ENCODE measurements around the gene TBC1D3B. TPM values are rescaled to one million over a fixed set of nuclear protein-coding genes. Genes with fewer than 3 reads are reported as not detected.
"Not testable (repeated sequence)": the region's sequence is repeated elsewhere in the genome, so short reads cannot be mapped to it uniquely, and the experiment has no call there.

TBC1D3B gene
- 4.7 TPM for polyA plus RNA-seq (2013, experiment 1 of 2; ENCODE audit: insufficient read length)
- polyA plus RNA-seq (2013, experiment 2 of 2; ENCODE audit: insufficient read length) = 4.0 TPM

- DNase-seq = not testable (repeated sequence)
Observed at GRCh38 chr17:36176536-36176935, at the start of gene TBC1D3B. TBC1D3B (minus strand) TSS chr17:36176636; CDS start chr17:36175050, 1,586 bp downstream.

GRCh38 chr17:36222967-36223366 lies 46.5 kb upstream of the TBC1D3B start:
- not testable (repeated sequence) for DNase-seq

GRCh38 chr17:36221581-36222100 lies 45.2 kb upstream of the TBC1D3B start:
- DNase-seq = not testable (repeated sequence)

- not testable (repeated sequence) for DNase-seq
Observed at GRCh38 chr17:36220737-36221580, 44.5 kb upstream of the TBC1D3B start.

GRCh38 chr17:36219556-36219955 lies 43.1 kb upstream of the TBC1D3B start:
- not testable (repeated sequence) for DNase-seq

GRCh38 chr17:36215406-36216308 lies 39.2 kb upstream of the TBC1D3B start:
- not testable (repeated sequence) for DNase-seq

- DNase-seq = no peak
Observed at GRCh38 chr17:36214918-36215317, 38.5 kb upstream of the TBC1D3B start.

- no peak for DNase-seq
Observed at GRCh38 chr17:36213695-36214094, 37.3 kb upstream of the TBC1D3B start.

- no peak for DNase-seq
Observed at GRCh38 chr17:36212966-36213365, 36.5 kb upstream of the TBC1D3B start.

- DNase-seq = no peak
Observed at GRCh38 chr17:36212272-36212605, 35.8 kb upstream of the TBC1D3B start.

GRCh38 chr17:36211484-36212271 lies 35.2 kb upstream of the TBC1D3B start:
- DNase-seq = not testable (repeated sequence)

- DNase-seq = not testable (repeated sequence)
Observed at GRCh38 chr17:36210439-36211211, 34.2 kb upstream of the TBC1D3B start, which contains the start of gene CCL4L2. CCL4L2 (plus strand) TSS chr17:36211063.

- DNase-seq = no peak
Observed at GRCh38 chr17:36209575-36209974, 33.1 kb upstream of the TBC1D3B start.

- not testable (repeated sequence) for DNase-seq
Observed at GRCh38 chr17:36207383-36207782, 30.9 kb upstream of the TBC1D3B start.

- not testable (repeated sequence) for DNase-seq
Observed at GRCh38 chr17:36206486-36206821, 30.0 kb upstream of the TBC1D3B start.

GRCh38 chr17:36205637-36206485 lies 29.4 kb upstream of the TBC1D3B start:
- DNase-seq = no peak

- DNase-seq = no peak
Observed at GRCh38 chr17:36204724-36205500, 28.5 kb upstream of the TBC1D3B start.

- no peak for DNase-seq
Observed at GRCh38 chr17:36203335-36203734, 26.9 kb upstream of the TBC1D3B start.

- not testable (repeated sequence) for DNase-seq
Observed at GRCh38 chr17:36201506-36201905, 25.1 kb upstream of the TBC1D3B start.
